ENCODE results near the gene SAFB2. TPM values are rescaled to one million over a fixed set of nuclear protein-coding genes. Genes with fewer than 3 reads are reported as not detected.

SAFB2 gene
- total RNA-seq, 1 experiment from 2014 or later, result 76.1 TPM

DNA sequence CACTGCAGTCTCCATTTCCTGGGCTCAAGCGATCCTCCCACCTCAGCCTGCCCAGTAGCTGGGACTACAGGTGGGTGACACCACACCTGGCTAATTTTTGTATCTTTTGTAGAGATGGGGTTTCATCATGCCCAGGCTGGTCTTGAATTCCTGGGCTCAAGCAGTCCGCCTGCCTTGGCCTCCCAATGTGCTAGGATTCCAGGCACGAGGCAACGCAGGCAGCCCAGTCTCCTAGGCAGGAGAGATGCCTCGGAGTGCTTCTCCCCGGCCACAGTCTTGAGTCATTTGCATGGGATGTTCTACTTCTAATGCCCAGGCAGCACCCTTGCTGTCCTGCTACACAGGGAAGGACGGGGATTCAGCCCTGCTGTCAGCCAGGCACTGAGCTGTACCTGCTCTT is 49.0 kb upstream of the SAFB2 start:
- H3K4me1 ChIP-seq (ENCODE audit: insufficient read depth, low read length), result no peaks in the 10 kb centered on the region
- Mint-ChIP-seq H3K4me1 (peaks cover 8 to 20% of the 10 kb centered on the region in 2 experiments), H3K27me3 (ENCODE audit: low read depth) (no peaks in the 10 kb centered on the region; the same call in 1 of the 2 replicates), H3K27ac (no peak overlapping the region), H3K9me3 (no peaks in the 10 kb centered on the region), H3K36me3 (ENCODE audit: insufficient read depth in 1 of 3, low read depth in 3 of 3) (peaks cover 21 to 57% (median 42%) of the 10 kb centered on the region in 3 experiments; a peak in 6 of 7 replicates), H3K4me3 (no peak overlapping the region)
- H3K4ac ChIP-seq (ENCODE audit: low read depth, low read length), result no peak overlapping the region
- H4K8ac ChIP-seq (replicated peaks; ENCODE audit: insufficient read length, low read depth, low read length), result no peak overlapping the region
- no peak overlapping the region for H2BK5ac ChIP-seq (ENCODE audit: insufficient read length, low read length)
- no peak overlapping the region for H3K23ac ChIP-seq (ENCODE audit: insufficient read length, low read depth, low read length)
- H4K91ac ChIP-seq (ENCODE audit: insufficient read length, low read depth, low read length), result no peak overlapping the region
- no peaks in the 10 kb centered on the region for H3K9me3 ChIP-seq (ENCODE audit: control insufficient read depth, low read depth, low read length)
- H3K79me1 ChIP-seq (ENCODE audit: insufficient read depth, low read depth, low read length, poor library complexity, severe bottlenecking), result no peaks in the 10 kb centered on the region
- no peak overlapping the region for H3T11ph ChIP-seq (ENCODE audit: low read length)
- H3K18ac ChIP-seq (ENCODE audit: insufficient read length, low read depth, low read length), result no peak overlapping the region
- H3K23me2 ChIP-seq (ENCODE audit: insufficient read length, low read depth, low read length, poor library complexity, severe bottlenecking), result no peaks in the 10 kb centered on the region
- no CpG with 5 or more reads among the region's 7 CpGs for WGBS (ENCODE audit: extremely low coverage, insufficient read length, low lambda C conversion rate)
- H2AK5ac ChIP-seq (ENCODE audit: insufficient read length, low read length), result no peak overlapping the region
- no peak overlapping the region for H2BK20ac ChIP-seq (ENCODE audit: low read depth, low read length, poor library complexity, severe bottlenecking)
- TF ChIP-seq, protein P1, sequence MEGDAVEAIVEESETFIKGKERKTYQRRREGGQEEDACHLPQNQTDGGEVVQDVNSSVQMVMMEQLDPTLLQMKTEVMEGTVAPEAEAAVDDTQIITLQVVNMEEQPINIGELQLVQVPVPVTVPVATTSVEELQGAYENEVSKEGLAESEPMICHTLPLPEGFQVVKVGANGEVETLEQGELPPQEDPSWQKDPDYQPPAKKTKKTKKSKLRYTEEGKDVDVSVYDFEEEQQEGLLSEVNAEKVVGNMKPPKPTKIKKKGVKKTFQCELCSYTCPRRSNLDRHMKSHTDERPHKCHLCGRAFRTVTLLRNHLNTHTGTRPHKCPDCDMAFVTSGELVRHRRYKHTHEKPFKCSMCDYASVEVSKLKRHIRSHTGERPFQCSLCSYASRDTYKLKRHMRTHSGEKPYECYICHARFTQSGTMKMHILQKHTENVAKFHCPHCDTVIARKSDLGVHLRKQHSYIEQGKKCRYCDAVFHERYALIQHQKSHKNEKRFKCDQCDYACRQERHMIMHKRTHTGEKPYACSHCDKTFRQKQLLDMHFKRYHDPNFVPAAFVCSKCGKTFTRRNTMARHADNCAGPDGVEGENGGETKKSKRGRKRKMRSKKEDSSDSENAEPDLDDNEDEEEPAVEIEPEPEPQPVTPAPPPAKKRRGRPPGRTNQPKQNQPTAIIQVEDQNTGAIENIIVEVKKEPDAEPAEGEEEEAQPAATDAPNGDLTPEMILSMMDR (conservative IDR thresholded peaks at IDR 0.05), result no peak
- no peak overlapping the region for H2BK120ac ChIP-seq (ENCODE audit: low read depth, low read length, poor library complexity, severe bottlenecking)
- H2BK15ac ChIP-seq (ENCODE audit: low read depth, low read length), result no peak overlapping the region
- H3K27ac ChIP-seq (ENCODE audit: insufficient read length, low read depth, low read length), result no peak overlapping the region
- H3K14ac ChIP-seq (ENCODE audit: insufficient read depth, low read length), result no peak overlapping the region
- H3K4me2 ChIP-seq (ENCODE audit: insufficient read depth, insufficient read length, low read length), result no peak overlapping the region
- no peak overlapping the region for H4K5ac ChIP-seq (ENCODE audit: insufficient read length, low read depth, low read length)
- H2AFZ ChIP-seq (ENCODE audit: low read length), result no peak overlapping the region
- H3K27me3 ChIP-seq (ENCODE audit: insufficient read depth, low read length), result no peaks in the 10 kb centered on the region
- H3K79me2 ChIP-seq (ENCODE audit: insufficient read depth, low read length), result no peaks in the 10 kb centered on the region
- no peaks in the 10 kb centered on the region for H4K20me1 ChIP-seq (ENCODE audit: control insufficient read depth, insufficient read depth, insufficient read length)
- H2BK12ac ChIP-seq (ENCODE audit: insufficient read length, low read depth, low read length), result no peak overlapping the region
- no peak for DNase-seq
- H3K56ac ChIP-seq (ENCODE audit: insufficient read length, low read depth, low read length), result no peak overlapping the region
- H3K9ac ChIP-seq (ENCODE audit: extremely low read depth, insufficient read length, low read length), result no peak overlapping the region
